H1 (cell line): Measurements from ENCODE around the gene CYSRT1. TPM values are rescaled to one million over a fixed set of nuclear protein-coding genes. Genes with fewer than 3 reads are reported as not detected.

Source experiments
- CTCF ChIA-PET: fragments of 300-600 bp; sonication (Branson Sonifier 250); formaldehyde crosslinking; loops from one replicate; lab custom pipeline; 2021; ENCODE audit not compliant: partially characterized antibody; lab: Charles Lee
- POLR2A ChIA-PET: fragments of 300-600 bp; sonication (Branson Sonifier 250); formaldehyde crosslinking; loops from one replicate; lab custom pipeline; 2021; ENCODE audit warnings: inconsistent platforms; ENCODE audit not compliant: partially characterized antibody; lab: Charles Lee
- DNase-seq, 2 experiments: peaks; one replicate each; pipeline versions ENCODE4 v3.0.0 to v3.0.0-alpha.2; 2010 to 2022; ENCODE audit warnings: low spot score in 2 of 2, low read depth in 1 of 2, mixed read lengths in 1 of 2
- FAIRE-seq: peaks from 2 replicates; lab custom pipeline; 2011; peaks lifted over from hg19 to GRCh38; lab: Jason Lieb, UNC
- H2AFZ ChIP-seq: 2 replicates; pipeline ENCODE4 v1.8.1; 2012; ENCODE audit warnings: low read length, inconsistent platforms
- H2AK5ac ChIP-seq: 2 replicates; pipeline ENCODE4 v1.6.1; 2013; ENCODE audit warnings: low read depth, low read length
- H2BK120ac ChIP-seq: replicated peaks from 2 replicates; pipeline ENCODE3; 2013; ENCODE audit warnings: low read depth, low read length, inconsistent platforms
- H2BK12ac ChIP-seq: 2 replicates; pipeline ENCODE4 v1.6.1; 2013; ENCODE audit warnings: low read depth, low read length
- H2BK15ac ChIP-seq: 2 replicates; pipeline ENCODE4 v1.6.1; 2013; ENCODE audit warnings: low read length
- H2BK20ac ChIP-seq: 2 replicates; pipeline ENCODE4 v1.6.1; 2013; ENCODE audit warnings: low read length
- H2BK5ac ChIP-seq: 2 replicates; pipeline ENCODE4 v1.6.1; 2013; ENCODE audit warnings: low read depth, low read length
- H3K14ac ChIP-seq: 2 replicates; pipeline ENCODE4 v1.6.1; 2013; ENCODE audit warnings: inconsistent platforms; ENCODE audit not compliant: insufficient read length
- H3K18ac ChIP-seq: 2 replicates; pipeline ENCODE4 v1.6.1; 2013; ENCODE audit warnings: low read length; ENCODE audit errors: extremely low read depth
- H3K23ac ChIP-seq: 2 replicates; pipeline ENCODE4 v1.6.1; 2013; ENCODE audit warnings: inconsistent platforms; ENCODE audit not compliant: insufficient read length
- H3K23me2 ChIP-seq: 2 replicates; pipeline ENCODE4 v1.6.1; 2013; ENCODE audit warnings: low read depth, low read length
- H3K27ac ChIP-seq: 2 replicates; pipeline ENCODE4 v1.6.1; 2011; ENCODE audit warnings: low read depth, low read length, inconsistent platforms
- H3K27me3 ChIP-seq, 4 experiments: replicated peaks in 1 of 4; 1 replicate in 1 of 4; 2 replicates in 3 of 4; pipeline versions ENCODE4 v1.6.1 to v1.8.1; 2011 to 2013; ENCODE audit warnings: low read length in 3 of 4, mild to moderate bottlenecking in 3 of 4, inconsistent platforms in 2 of 4, mixed read lengths in 2 of 4, moderate library complexity in 1 of 4; ENCODE audit not compliant: control insufficient read depth in 3 of 4, insufficient read depth in 3 of 4; ENCODE audit errors: extremely low read depth in 1 of 4
- H3K36me3 ChIP-seq, 4 experiments: 2 replicates each; pipeline versions ENCODE4 v1.6.1 to v1.8.1; 2011 to 2013; ENCODE audit warnings: mild to moderate bottlenecking in 4 of 4, low read length in 3 of 4, moderate library complexity in 2 of 4, control low read depth in 1 of 4, inconsistent platforms in 1 of 4; ENCODE audit not compliant: insufficient read depth in 4 of 4, control insufficient read depth in 2 of 4
- H3K4ac ChIP-seq: replicated peaks from 2 replicates; pipeline ENCODE3; 2013; ENCODE audit warnings: low read length, low read depth, mixed read lengths, inconsistent platforms; ENCODE audit not compliant: insufficient read length
- H3K4me1 ChIP-seq, 4 experiments: replicated peaks in 1 of 4; 1 replicate in 1 of 4; 2 replicates in 3 of 4; pipeline versions ENCODE4 v1.6.1 to v1.8.1; 2011 to 2013; ENCODE audit warnings: low read length in 3 of 4, inconsistent platforms in 2 of 4, mixed read lengths in 1 of 4; ENCODE audit not compliant: insufficient read depth in 4 of 4, control insufficient read depth in 3 of 4
- H3K4me2 ChIP-seq, 2 experiments: 2 replicates each; pipeline versions ENCODE4 v1.6.1 to v1.8.1; 2011 to 2013; ENCODE audit warnings: low read depth in 2 of 2, low read length in 2 of 2, control low read depth in 1 of 2, inconsistent platforms in 1 of 2, mild to moderate bottlenecking in 1 of 2; ENCODE audit not compliant: insufficient read depth in 1 of 2
- H3K4me3 ChIP-seq, 4 experiments: fragments of 200-600, 300-600 bp in 1 of 4; sonication (generic), shearing (Covaris generic), sonication (Bioruptor Twin) in 1 of 4; 2 replicates each; pipeline versions ENCODE4 v1.5.1 to v1.8.1; 2011 to 2016; ENCODE audit warnings: low read length in 4 of 4, low read depth in 3 of 4, control low read depth in 2 of 4, inconsistent platforms in 2 of 4, mild to moderate bottlenecking in 2 of 4, mixed read lengths in 1 of 4, moderate library complexity in 1 of 4; ENCODE audit not compliant: insufficient read depth in 2 of 4; ENCODE audit errors: extremely low read depth in 1 of 4
- H3K56ac ChIP-seq: replicated peaks from 2 replicates; pipeline ENCODE3; 2013; ENCODE audit warnings: low read depth, mild to moderate bottlenecking, mixed read lengths, low read length, inconsistent platforms; ENCODE audit not compliant: insufficient read length
- H3K79me1 ChIP-seq: 2 replicates; pipeline ENCODE4 v1.6.1; 2013; ENCODE audit warnings: low read depth, low read length, control low read depth
- H3K79me2 ChIP-seq, 2 experiments: 2 replicates each; pipeline versions ENCODE4 v1.6.1 to v1.8.1; 2012 to 2013; ENCODE audit warnings: low read length in 2 of 2, mild to moderate bottlenecking in 2 of 2, inconsistent platforms in 1 of 2; ENCODE audit not compliant: insufficient read depth in 2 of 2, control insufficient read depth in 1 of 2
- H3K9ac ChIP-seq, 4 experiments: replicated peaks in 1 of 4; 1 replicate in 1 of 4; 2 replicates in 3 of 4; pipeline versions ENCODE4 v1.6.1 to v1.8.1; 2011 to 2013; ENCODE audit warnings: low read depth in 3 of 4, low read length in 3 of 4, control low read depth in 2 of 4, mild to moderate bottlenecking in 2 of 4, moderate library complexity in 2 of 4, inconsistent platforms in 1 of 4; ENCODE audit errors: extremely low read depth in 1 of 4
- H3K9me3 ChIP-seq, 2 experiments: 2 replicates each; pipeline versions ENCODE4 v1.6.1 to v1.8.1; 2012 to 2013; ENCODE audit warnings: mild to moderate bottlenecking in 2 of 2, moderate library complexity in 2 of 2, control low read depth in 1 of 2, inconsistent platforms in 1 of 2, low read depth in 1 of 2, low read length in 1 of 2, mixed read lengths in 1 of 2; ENCODE audit not compliant: insufficient read depth in 2 of 2
- H4K20me1 ChIP-seq, 2 experiments: replicated peaks in 1 of 2; 2 replicates each; pipeline versions ENCODE3 to v1.8.1; 2011 to 2013; ENCODE audit warnings: inconsistent platforms in 2 of 2, low read length in 2 of 2, mild to moderate bottlenecking in 1 of 2; ENCODE audit not compliant: insufficient read depth in 2 of 2, control insufficient read depth in 1 of 2
- H4K5ac ChIP-seq: 2 replicates; pipeline ENCODE4 v1.6.1; 2013; ENCODE audit warnings: low read length, low read depth, mixed read lengths, inconsistent platforms; ENCODE audit not compliant: insufficient read length
- H4K8ac ChIP-seq: 2 replicates; pipeline ENCODE4 v1.8.0; 2013; ENCODE audit warnings: mild to moderate bottlenecking, moderate library complexity, low read length, inconsistent platforms; ENCODE audit not compliant: insufficient read depth; ENCODE audit errors: extremely low read depth
- H4K91ac ChIP-seq: replicated peaks from 2 replicates; pipeline ENCODE3; 2013; ENCODE audit warnings: low read length, mixed read lengths, inconsistent platforms; ENCODE audit not compliant: insufficient read length
- KDM5A ChIP-seq: fragments of 200-600 bp; IDR thresholded peaks from 2 replicates; pipeline ENCODE4 v1.7.1; 2012; ENCODE audit warnings: mild to moderate bottlenecking, low read length, inconsistent platforms, mixed read lengths
- POLR2A ChIP-seq, 2 experiments: IDR thresholded peaks; 1 replicate in 1 of 2; 2 replicates in 1 of 2; pipeline ENCODE4 v1.6.1; 2011; ENCODE audit warnings: low read depth in 2 of 2, low read length in 2 of 2, mild to moderate bottlenecking in 2 of 2; ENCODE audit errors: control extremely low read depth in 1 of 2
- TAF1 ChIP-seq: IDR thresholded peaks from 2 replicates; pipeline ENCODE4 v1.6.1; 2011; ENCODE audit warnings: mild to moderate bottlenecking, low read depth, low read length
- WGBS, 2 experiments: shearing (Covaris generic) in 1 of 2; methylation state at CpG; one replicate each; pipeline versions ENCODE4 v1.1.6 to v1.1.7; 2013 to 2015; ENCODE audit warnings: low lambda C conversion rate in 2 of 2, mixed read lengths in 2 of 2, inconsistent platforms in 1 of 2, low coverage in 1 of 2, missing lambda C conversion rate in 1 of 2; ENCODE audit not compliant: insufficient replicate concordance in 2 of 2, insufficient coverage in 1 of 2, insufficient read length in 1 of 2; ENCODE audit errors: extremely low coverage in 1 of 2, missing lambda C conversion rate in 1 of 2; 5-methylcytosine and 5-hydroxymethylcytosine counted together
- long read RNA-seq, 2 experiments: library from RNA in 1 of 2; library from capped mRNA in 1 of 2; stranded (forward); transcript quantifications; one replicate each; pipeline ENCODE4 v2.0.0, GENCODE V29; 2021; ENCODE audit warnings: inconsistent platforms in 1 of 2
- polyA minus RNA-seq, 3 experiments: library from RNA; depleted of rRNA, polyadenylated mRNA; stranded (reverse); fragments of >200 nt; gene quantifications; 1 replicate in 2 of 3; 2 replicates in 1 of 3; pipeline ENCODE4 v1.2.3, GENCODE V29; 2011
- polyA plus RNA-seq, 7 experiments: library from polyadenylated mRNA; depleted of rRNA in 3 of 7; stranded (reverse) in 5 of 7; unstranded in 2 of 7; fragments of >200 nt in 5 of 7; fragments of 200-250 nt in 2 of 7; gene quantifications; 1 replicate in 5 of 7; 2 replicates in 1 of 7; 4 replicates in 1 of 7; pipeline versions ENCODE4 v1.2.1 to v1.2.3, GENCODE V29; 2011 to 2013; ENCODE audit warnings: missing spikeins in 2 of 7, mixed read lengths in 2 of 7
- total RNA-seq: library from RNA; stranded (reverse); fragmentation: NEBNext Ultra II Directional; extraction: Animal tissue kit (Norgen Biotek cat#: 25700); gene quantifications from 2 replicates; pipeline ENCODE4 v1.2.1, GENCODE V29; 2021

Gene CYSRT1
- total RNA-seq (1.0 and 1.6 TPM in 2 replicates), polyA plus RNA-seq (2011; rRNA removed) (6.5 and 7.6 TPM in 2 replicates), polyA minus RNA-seq (2011; rRNA and poly(A)+ RNA removed) (0.66 and 1.0 TPM in 2 replicates)
- 5.1 TPM for polyA plus RNA-seq (2011; cell fraction: cytosol; rRNA removed)
- 6.3 TPM for polyA plus RNA-seq (2011; cell fraction: nucleus; rRNA removed)
- polyA plus RNA-seq (2012, experiment 1 of 2): 1.6 to 3.3 TPM (median 2.5 TPM) in 4 replicates
- polyA plus RNA-seq (2012, experiment 2 of 2): 1.6 TPM
- polyA plus RNA-seq (2013, experiment 1 of 2): 1.9 TPM
- 1.6 TPM for polyA plus RNA-seq (2013, experiment 2 of 2)
- 3.2 TPM for polyA minus RNA-seq (2011; cell fraction: cytosol; rRNA and poly(A)+ RNA removed)
- polyA minus RNA-seq (2011; cell fraction: nucleus; rRNA and poly(A)+ RNA removed): 3.0 TPM
- long read RNA-seq, experiment 1, partial matches to known transcripts: 0 of 1 reads
- long read RNA-seq, experiment 1, other reads (novel, unspliced or antisense): 0 of 1 reads
- long read RNA-seq, experiment 2: 0 reads

- ChIA-PET CTCF (interaction anchor here (0.7 to 20.2 kb wide), 13 partner anchors 12 to 437 kb away, joined by 3 to 204 read pairs (median 5); partner anchors contain the start of genes ANAPC2, SSNA1 and TUBB4B), POLR2A (interaction anchor here (1.2 to 69.9 kb wide), 5 partner anchors 18 to 112 kb away, joined by 3 to 1462 read pairs (median 19); partner anchors contain the start of genes ANAPC2, NDOR1, NELFB and SSNA1)
- Histone ChIP-seq H3K79me1 (no peaks in the 10 kb centered on the region), H3K9ac (no peak within 1 kb of the TSS; a peak in 3 of 7 replicates), H2AFZ (no peak within 1 kb of the TSS; the same call in 1 of the 2 replicates), H3K23me2 (peaks cover 18% of the 10 kb centered on the region; the same call in 1 of the 2 replicates), H4K20me1 (peaks cover 0 to 1% of the 10 kb centered on the region in 2 experiments), H2BK20ac (no peak within 1 kb of the TSS), H3K18ac (no peak within 1 kb of the TSS), H3K79me2 (no peaks in the 10 kb centered on the region), H2BK12ac (peak within 1 kb of the TSS; percentile 80; the same call in 1 of the 2 replicates), H4K91ac (peak within 1 kb of the TSS; percentile 91), H3K27ac (no peak within 1 kb of the TSS), H3K27me3 (no peaks in the 10 kb centered on the region; a peak in 2 of 7 replicates), H2BK15ac (peak within 1 kb of the TSS; percentile 81; the same call in 1 of the 2 replicates), H4K8ac (peak within 1 kb of the TSS; percentile 82), H3K4me1 (peaks cover 0 to 24% (median 10%) of the 10 kb centered on the region in 4 experiments; a peak in 5 of 7 replicates), H3K4me3 (peak within 1 kb of the TSS; percentile 67 to 92 (median 79)), H3K23ac (no peak within 1 kb of the TSS), H3K4me2 (peak within 1 kb of the TSS; percentile 70 to 77), H4K5ac (no peak within 1 kb of the TSS), H2BK5ac (peak within 1 kb of the TSS; percentile 90; the same call in 1 of the 2 replicates), H2AK5ac (no peak within 1 kb of the TSS; the same call in 1 of the 2 replicates), H3K14ac (no peak within 1 kb of the TSS), H3K36me3 (no peaks in the 10 kb centered on the region), H3K56ac (no peak within 1 kb of the TSS), H2BK120ac (no peak within 1 kb of the TSS), H3K4ac (peak within 1 kb of the TSS; percentile 53), H3K9me3 (no peaks in the 10 kb centered on the region)
- FAIRE-seq (no peak), DNase-seq (peak in 1 of 2 experiments; percentile 52)
- 76% methylated on average over 19 of the region's 23 CpGs; no CpG with 5 or more reads in 1 of the 2 experiments for WGBS, 2 experiments
- TF ChIP-seq POLR2A (IDR thresholded peaks at IDR 0.05; ENCODE audit: control extremely low read depth in 1 of 2, low read depth in 2 of 2, low read length in 2 of 2): no peak
- TF ChIP-seq KDM5A: no peak
- 0 out of 2 replicates have a peak, but pooled peaks have one; percentile 18 for TF ChIP-seq TAF1
Observed at GRCh38 chr9:137224830-137225694, at the start of gene CYSRT1. Gene CYSRT1 (plus strand): TSS chr9:137225174. CDS start chr9:137225622, 448 bp downstream.
